Fibroblast of skin of back (primary cell): ENCODE results near the gene BANK1. TPM values are rescaled to one million over a fixed set of nuclear protein-coding genes. Genes with fewer than 3 reads are reported as not detected.

Experiments used
- DNase-seq: peaks from one replicate; pipeline ENCODE4 v3.0.0-alpha.2; 2013
- polyA plus RNA-seq, 2 experiments: library from polyadenylated mRNA; unstranded; fragments of 120-200 nt; gene quantifications; one replicate each; pipeline ENCODE4 v1.2.1, GENCODE V29; 2013; ENCODE audit not compliant: insufficient read length in 2 of 2

The BANK1 gene, protein sequence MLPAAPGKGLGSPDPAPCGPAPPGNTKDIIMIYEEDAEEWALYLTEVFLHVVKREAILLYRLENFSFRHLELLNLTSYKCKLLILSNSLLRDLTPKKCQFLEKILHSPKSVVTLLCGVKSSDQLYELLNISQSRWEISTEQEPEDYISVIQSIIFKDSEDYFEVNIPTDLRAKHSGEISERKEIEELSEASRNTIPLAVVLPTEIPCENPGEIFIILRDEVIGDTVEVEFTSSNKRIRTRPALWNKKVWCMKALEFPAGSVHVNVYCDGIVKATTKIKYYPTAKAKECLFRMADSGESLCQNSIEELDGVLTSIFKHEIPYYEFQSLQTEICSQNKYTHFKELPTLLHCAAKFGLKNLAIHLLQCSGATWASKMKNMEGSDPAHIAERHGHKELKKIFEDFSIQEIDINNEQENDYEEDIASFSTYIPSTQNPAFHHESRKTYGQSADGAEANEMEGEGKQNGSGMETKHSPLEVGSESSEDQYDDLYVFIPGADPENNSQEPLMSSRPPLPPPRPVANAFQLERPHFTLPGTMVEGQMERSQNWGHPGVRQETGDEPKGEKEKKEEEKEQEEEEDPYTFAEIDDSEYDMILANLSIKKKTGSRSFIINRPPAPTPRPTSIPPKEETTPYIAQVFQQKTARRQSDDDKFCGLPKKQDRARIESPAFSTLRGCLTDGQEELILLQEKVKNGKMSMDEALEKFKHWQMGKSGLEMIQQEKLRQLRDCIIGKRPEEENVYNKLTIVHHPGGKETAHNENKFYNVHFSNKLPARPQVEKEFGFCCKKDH
- 0.28 TPM for polyA plus RNA-seq (2013, experiment 1 of 2; ENCODE audit: insufficient read length)
- 0.29 TPM for polyA plus RNA-seq (2013, experiment 2 of 2; ENCODE audit: insufficient read length)

GRCh38 chr4:101790521-101791181, at the start of gene BANK1:
Gene BANK1, plus strand, starts transcription at chr4:101790730. Its CDS starts 151 bp downstream, at chr4:101790881.
- peak; percentile 28 for DNase-seq

- DNase-seq: peak; percentile 33
These were observed 36.8 kb upstream of the BANK1 start for GRCh38 chr4:101753721-101754120.

DNA sequence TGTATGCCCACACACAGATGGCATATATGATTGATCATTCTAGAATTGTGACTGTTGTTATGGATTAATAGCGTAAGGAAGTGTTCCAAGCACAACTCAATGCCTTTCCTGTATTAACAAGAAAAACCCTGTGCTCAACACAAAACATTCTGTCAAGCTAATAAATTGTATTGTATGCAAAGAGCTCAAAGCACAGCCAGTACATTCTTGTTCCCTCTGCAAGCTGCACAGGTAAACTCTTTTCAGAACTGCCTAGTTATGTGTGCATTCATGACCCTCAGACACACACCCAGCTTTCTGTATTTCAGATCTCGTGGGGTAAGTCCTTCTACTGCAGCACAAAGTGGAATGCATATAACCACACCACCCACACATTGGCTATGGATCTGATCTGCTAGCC, 34.3 kb upstream of the BANK1 start:
- DNase-seq: no peak

GRCh38 chr4:101761405-101761804, 29.1 kb upstream of the BANK1 start:
- DNase-seq: no peak

GRCh38 chr4:101762025-101762424, 28.5 kb upstream of the BANK1 start:
- no peak for DNase-seq

GRCh38 chr4:101762534-101762933, 28.0 kb upstream of the BANK1 start:
- no peak for DNase-seq

- no peak for DNase-seq
These were observed 27.0 kb upstream of the BANK1 start for GRCh38 chr4:101763576-101763975.

DNA sequence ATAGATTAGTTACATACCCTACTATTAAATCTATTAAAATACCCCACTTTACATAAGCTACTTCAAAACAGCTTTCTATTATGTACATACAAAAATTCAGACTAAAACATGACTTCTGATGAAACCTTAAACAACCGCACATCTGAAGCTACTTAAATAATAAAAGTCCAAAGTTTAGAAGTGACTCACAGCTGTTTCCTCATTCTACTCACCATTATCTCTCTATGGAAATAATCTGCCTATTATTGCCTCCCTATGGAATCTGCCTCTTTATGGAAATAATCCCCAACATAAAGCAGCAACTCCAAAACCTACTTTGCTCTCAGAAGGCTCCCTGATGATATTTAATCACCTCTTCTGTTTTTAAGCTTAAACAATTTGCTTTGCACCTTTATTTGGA, 15.7 kb upstream of the BANK1 start:
- peak; percentile 67 for DNase-seq

DNA sequence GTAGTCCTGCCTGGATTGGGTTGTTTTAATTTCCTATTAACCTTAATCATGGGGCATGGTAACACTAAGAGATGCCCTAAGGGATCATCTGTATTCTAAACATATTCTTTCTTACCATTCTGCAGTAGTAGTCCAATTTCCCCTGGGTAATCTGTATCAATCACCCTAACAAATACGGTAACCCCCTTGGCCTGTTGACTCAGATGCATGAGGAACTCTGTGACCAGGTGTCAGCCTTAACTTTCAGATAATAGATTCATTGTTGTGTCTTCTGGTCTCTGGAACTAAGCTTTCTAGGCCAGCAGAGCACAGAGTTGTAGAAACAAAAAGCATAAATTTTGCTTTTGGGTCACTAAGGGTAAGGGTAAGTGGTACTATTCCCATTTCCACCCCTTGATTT, 13.1 kb upstream of the BANK1 start:
- DNase-seq: no peak

DNA sequence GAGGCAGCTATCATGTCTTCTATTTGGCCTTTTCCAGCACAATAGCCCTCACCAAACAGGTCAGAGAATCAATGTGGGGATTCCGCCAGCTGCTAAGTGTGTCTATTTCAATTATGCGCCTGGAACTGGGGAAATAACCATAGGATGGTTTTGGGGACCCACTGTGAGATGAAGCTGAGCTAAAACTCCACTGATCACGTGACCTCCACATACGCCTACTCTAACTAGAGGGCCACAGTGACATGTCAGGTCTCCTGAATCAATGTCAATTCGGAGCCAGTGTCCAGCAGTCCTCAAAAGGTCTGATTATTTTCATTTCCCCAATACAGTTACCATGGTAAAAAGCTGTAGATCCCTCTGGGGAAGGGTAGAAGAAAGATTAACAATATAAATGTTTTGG, 10.2 kb upstream of the BANK1 start:
- DNase-seq: no peak

DNA sequence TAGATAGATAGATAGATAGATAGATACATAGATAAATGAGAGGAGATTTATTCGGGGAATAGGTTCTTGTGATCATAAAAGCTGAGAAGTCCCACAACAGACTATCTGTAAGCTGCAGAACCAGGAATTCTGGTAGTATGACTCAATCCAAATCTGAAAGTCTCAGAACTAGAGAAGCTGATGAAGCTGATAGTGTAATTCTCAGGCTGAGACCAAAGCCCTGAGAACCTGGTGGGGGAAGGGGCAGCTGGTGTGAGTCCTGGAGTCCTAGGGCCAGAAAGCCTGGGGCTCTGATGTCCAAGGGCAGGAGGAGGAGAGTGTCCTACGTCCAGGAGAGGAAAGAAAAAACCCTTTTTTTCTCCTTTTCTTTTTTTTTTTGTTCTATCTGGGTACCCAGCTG, 8.0 kb upstream of the BANK1 start:
- DNase-seq: no peak

- DNase-seq: no peak
These were observed 5.6 kb upstream of the BANK1 start for GRCh38 chr4:101784957-101785356.

GRCh38 chr4:101785486-101785885, 5.0 kb upstream of the BANK1 start:
- no peak for DNase-seq

- no peak for DNase-seq
These were observed 2.7 kb upstream of the BANK1 start for GRCh38 chr4:101787701-101788316.

DNA sequence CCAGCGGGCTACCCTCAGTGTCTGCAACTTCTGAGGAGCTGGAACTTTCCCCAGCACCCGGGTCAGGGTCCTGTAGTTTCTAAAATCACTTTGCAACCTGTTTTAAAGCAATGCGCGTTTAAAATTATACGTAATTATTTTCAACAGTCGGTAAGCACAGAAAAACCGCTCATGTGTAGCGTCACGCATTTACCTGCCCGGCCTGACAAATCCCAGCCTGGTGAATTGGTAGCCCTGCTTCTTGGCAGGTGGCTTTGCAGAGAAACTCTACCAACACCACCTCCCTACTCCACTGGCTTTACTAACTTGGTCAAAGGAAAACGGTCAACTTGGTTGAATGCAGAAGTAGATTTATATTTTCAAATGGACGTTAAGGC, 640 bp downstream of the BANK1 start:
- no peak for DNase-seq

DNA sequence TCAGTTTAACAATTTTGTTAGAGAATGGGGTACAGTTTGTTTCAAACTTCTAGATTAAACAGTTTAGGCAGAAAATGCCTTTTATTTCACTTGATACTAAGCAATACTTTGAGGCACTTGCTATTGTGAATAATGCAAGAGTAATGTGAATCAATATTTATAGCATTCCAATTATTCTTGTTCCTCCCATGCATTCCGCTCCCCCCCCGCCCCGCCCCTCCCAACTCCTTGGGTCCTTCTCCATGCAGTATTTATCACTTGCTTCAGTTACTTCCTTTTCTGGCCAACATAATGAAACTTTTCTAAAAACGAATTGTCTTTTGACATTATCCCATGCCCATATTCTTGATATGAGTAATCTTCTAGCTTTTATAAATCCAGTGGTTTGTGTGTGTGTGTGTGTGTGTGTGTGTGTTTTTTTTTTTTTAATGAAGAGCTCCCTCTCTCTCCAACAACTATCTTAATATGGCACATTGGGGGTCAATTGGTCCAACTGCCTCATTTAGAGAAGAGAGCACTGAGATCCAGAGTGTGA, 1.6 kb downstream of the BANK1 start:
- peak; percentile 46 for DNase-seq

- DNase-seq: no peak
These were observed 2.9 kb downstream of the BANK1 start for GRCh38 chr4:101793397-101793796.

DNA sequence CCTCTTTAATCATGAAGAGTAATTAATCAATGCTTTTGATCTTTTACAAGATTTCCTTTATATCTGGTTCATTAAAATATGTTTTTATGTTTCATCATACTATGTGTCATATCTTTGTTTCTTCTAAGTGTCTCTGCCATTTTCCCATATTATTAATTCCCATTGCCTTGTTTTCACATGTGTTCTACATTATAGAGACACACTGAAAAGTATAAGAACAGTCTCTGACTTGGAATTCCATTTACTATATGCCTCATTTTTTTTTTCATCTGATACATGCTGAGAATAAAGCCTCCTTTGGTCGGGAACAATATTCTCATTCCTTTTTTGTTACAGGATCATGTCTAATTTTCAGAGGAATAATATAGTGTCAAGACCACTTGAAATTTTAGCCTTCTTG, 4.3 kb downstream of the BANK1 start:
- peak; percentile 61 for DNase-seq

DNA sequence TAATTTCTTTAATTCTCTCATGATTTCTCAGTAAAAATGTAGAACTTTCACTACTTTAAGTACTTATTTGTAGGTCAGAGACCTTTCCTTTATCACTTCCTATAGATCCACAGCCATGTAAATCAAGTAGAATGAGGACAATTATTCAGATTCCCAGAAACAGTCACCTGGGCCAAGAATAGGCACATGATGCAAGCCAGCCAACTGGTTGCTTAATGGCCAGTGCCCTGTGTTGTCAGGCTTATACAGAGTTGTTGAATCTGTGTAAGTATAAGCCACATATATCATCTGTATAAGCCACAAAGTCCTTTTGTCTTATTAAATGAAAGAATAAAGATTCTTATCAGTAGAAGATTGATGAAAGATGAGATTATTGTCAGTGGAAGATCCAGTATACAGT, 5.2 kb downstream of the BANK1 start:
- DNase-seq: no peak

- DNase-seq: no peak
These were observed 11.4 kb downstream of the BANK1 start for GRCh38 chr4:101801958-101802357.

- DNase-seq: peak; percentile 57
These were observed 16.4 kb downstream of the BANK1 start for GRCh38 chr4:101806914-101807313.

DNA sequence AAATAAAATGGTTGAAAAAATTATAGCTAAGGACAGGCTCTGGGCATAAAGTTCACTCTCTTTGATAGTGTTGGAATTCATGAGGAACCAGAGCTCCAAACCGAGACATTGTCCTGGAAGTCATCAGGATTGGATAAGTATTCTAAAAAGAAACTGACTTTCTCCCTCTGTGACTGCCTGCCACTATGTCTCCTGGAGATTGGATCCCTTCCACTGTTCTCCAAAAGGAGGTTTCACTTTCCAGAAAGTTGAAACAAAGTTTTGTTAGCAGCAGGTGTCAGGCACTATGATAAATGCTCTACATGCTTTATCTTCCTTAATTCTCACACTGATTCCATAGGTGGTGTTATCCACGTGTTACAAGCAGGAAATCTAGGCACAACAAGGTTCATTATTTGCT, 16.8 kb downstream of the BANK1 start:
- DNase-seq: no peak

- no peak for DNase-seq
These were observed 23.1 kb downstream of the BANK1 start for GRCh38 chr4:101813604-101814003.
